C4-2B (cell line): Measurements from ENCODE around the gene LCE2C.
"Not testable (repeated sequence)": the region's sequence is repeated elsewhere in the genome, so short reads cannot be mapped to it uniquely, and the experiment has no call there.

ENCODE experiments used
- H3K27ac ChIP-seq: fragments of 450-650 bp; 2 replicates; pipeline ENCODE4 v1.5.1; 2017
- CTCF ChIP-seq: fragments of 450-650 bp; conservative IDR thresholded peaks from 2 replicates; pipeline ENCODE4 v1.5.1; 2017; ENCODE audit warnings: mild to moderate bottlenecking
- ZFX ChIP-seq: fragments of 450-650 bp; IDR thresholded peaks from 2 replicates; pipeline ENCODE4 v1.6.1; 2017

The LCE2C gene

GRCh38 chr1:152683846-152684245 lies 8.8 kb downstream of the LCE2C start:
- no peak for TF ChIP-seq ZFX
- TF ChIP-seq CTCF, result no peak
- no peak overlapping the region for H3K27ac ChIP-seq

- H3K27ac ChIP-seq, result not testable (repeated sequence)
These were observed 10.7 kb downstream of the LCE2C start, which contains the start of gene LCE2B for GRCh38 chr1:152685823-152686222. Gene LCE2B, plus strand, starts transcription at chr1:152686123. Its CDS starts 721 bp downstream, at chr1:152686844.

GRCh38 chr1:152697701-152698600 lies 22.9 kb downstream of the LCE2C start, which contains the start of gene LCE2A:
Gene LCE2A, plus strand, starts transcription at chr1:152698345. Its CDS starts 557 bp downstream, at chr1:152698902.
- no peak within 1 kb of the TSS for H3K27ac ChIP-seq
- no peak for TF ChIP-seq ZFX
- no peak for TF ChIP-seq CTCF

- TF ChIP-seq CTCF (no peak), ZFX (no peak)
- no peak overlapping the region for H3K27ac ChIP-seq
These were observed 24.7 kb downstream of the LCE2C start for GRCh38 chr1:152699746-152700145.

GRCh38 chr1:152707860-152708259 lies 32.8 kb downstream of the LCE2C start, which contains the start of gene LCE4A:
Gene LCE4A, plus strand, starts transcription at chr1:152708160. Its CDS starts 916 bp downstream, at chr1:152709076.
- TF ChIP-seq ZFX (no peak), CTCF (no peak)
- no peak within 1 kb of the TSS for H3K27ac ChIP-seq

- no peak overlapping the region for H3K27ac ChIP-seq
- TF ChIP-seq ZFX (no peak), CTCF (no peak)
These were observed 43.2 kb downstream of the LCE2C start for GRCh38 chr1:152718238-152718637.

- TF ChIP-seq CTCF (no peak), ZFX (no peak)
- no peak overlapping the region for H3K27ac ChIP-seq
These were observed 50.2 kb downstream of the LCE2C start for GRCh38 chr1:152725261-152725660.
